ENCODE results near the gene GLYATL1B. TPM values are rescaled to one million over a fixed set of nuclear protein-coding genes. Genes with fewer than 3 reads are reported as not detected.

GLYATL1B gene
- total RNA-seq, 1 donor from 2014 or later: 1.2 TPM

Other genes starting within 250 kb of the GLYATL1B start
- gene GLYATL2, start 241.6 kb upstream of the GLYATL1B start, total RNA-seq (ENCODE audit: insufficient read depth, low replicate concordance): not detected
- gene GLYATL1, start 146.8 kb upstream of the GLYATL1B start, total RNA-seq (ENCODE audit: insufficient read depth, low replicate concordance): 19.0 TPM
- gene FAM111B, start 20.9 kb downstream of the GLYATL1B start, total RNA-seq (ENCODE audit: insufficient read depth, low replicate concordance): 8.4 TPM
- 57.5 TPM for gene FAM111A, start 56.5 kb downstream of the GLYATL1B start, total RNA-seq (ENCODE audit: insufficient read depth, low replicate concordance)
- gene DTX4, start 85.8 kb downstream of the GLYATL1B start, total RNA-seq (ENCODE audit: insufficient read depth, low replicate concordance): 5.5 TPM
- gene MPEG1, start 126.6 kb downstream of the GLYATL1B start, total RNA-seq (ENCODE audit: insufficient read depth, low replicate concordance): 8.4 TPM